HG03558 (cell line): Measurements from ENCODE around the gene ALS2.
"Not testable (repeated sequence)": the region's sequence is repeated elsewhere in the genome, so short reads cannot be mapped to it uniquely, and the experiment has no call there.

ENCODE experiments used
- ATAC-seq: cut with Tn5 transposase; IDR thresholded peaks from one replicate; pipeline ENCODE4 v1.9.1; 2021; ENCODE audit warnings: moderate number of reproducible peaks; ENCODE audit not compliant: unreplicated experiment; ENCODE audit errors: extremely low read depth

ALS2 gene

DNA sequence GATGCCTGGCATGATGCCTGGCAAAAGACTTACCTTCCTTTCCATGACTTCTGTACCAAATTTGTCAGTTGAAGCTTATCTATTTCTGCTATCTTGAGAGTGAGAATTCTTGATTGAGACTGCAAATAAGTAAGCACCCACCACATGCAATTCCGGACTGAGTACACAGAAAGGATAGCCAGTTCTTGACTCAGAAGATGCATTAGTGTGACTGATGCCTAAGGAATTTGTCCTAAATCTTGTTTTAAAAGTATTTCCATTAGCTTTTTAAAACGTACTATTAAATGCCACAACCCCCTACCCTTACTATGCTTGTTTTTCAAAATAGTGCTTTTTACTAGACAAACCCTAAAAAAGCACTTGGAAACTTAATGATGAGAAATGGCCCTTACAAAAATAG is 82.8 kb downstream of the ALS2 start:
- ATAC-seq = no peak

DNA sequence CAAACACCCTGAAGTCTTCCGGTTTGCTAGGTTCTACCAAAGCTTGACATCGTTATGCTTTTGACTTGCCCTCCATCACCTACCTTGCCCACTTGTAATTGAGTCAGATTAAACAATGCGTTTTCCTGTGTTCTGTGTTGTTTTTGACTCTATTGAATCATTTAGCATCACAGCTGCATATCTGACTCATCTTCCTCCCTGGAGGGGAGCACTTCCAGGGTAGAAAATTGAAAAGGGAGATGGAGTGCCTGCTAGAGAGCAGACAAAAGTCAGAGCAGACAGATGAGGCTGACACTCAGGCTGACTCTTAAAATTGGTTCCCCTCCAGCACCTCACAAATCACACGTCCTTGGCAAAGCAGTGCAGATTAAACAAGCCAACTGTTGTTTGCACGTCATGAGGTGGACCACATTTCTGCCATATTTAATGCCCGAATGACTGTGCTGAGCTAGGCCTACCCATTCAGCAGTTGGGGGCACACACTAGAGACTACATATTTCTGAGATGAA is 84.5 kb downstream of the ALS2 start:
- no peak for ATAC-seq

DNA sequence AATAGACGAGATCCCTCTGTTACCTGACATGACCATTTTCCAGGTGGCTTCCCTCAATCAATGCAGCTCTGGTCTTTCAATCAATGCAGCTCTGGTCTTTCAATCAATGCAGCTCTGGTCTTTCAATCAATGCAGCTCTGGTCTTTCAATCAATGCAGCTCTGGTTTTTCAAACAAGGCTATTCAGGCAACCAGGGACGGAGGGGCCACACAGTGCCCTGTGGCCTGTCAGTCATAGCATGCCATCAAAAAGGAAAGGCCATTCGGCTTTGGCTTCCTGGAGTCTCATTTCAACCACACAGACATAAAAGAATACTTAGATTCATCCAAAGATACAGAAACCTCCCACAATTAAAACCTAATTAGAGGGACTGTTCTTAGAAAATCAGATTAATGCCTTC is 95.6 kb downstream of the ALS2 start:
- ATAC-seq = no peak

DNA sequence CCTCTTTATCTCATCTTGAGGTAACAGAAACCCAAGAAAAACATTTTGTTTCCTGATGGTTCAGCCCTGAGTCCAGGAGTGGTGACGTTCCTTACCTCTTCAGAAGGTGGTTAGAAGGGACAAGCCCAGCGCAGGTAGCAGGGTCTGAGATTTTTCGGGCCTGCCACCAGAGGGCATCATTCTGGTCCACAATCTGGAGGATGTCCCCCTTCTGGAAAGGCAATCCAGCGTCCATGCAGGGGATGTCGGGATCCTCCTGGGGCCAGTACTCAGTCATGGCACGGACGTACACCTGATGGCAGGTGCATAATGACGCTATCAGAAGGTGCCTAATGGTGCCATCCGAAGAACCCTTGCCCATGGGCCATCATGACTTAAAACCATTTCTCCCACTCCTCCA is 100.0 kb downstream of the ALS2 start:
- ATAC-seq = no peak

DNA sequence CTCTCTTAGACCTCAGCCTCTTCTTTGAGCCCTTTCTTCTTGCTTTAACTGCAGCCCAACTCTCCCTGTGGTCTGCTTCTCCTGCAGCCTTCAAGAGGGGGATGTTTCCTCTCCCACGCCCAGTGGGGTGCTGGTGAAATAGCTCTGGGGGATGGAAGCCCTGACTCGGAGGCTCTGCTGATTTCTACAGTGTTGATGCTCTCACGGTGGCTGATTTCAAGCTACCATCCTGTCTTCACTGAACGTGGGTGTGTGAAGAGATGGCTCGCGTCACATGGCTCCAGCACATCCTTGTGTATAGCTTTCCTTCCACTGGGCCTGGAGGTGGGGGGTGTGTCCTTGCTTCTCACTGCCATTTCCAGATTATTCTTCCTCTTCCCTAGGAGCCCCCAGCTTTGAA is 102.3 kb downstream of the ALS2 start:
- ATAC-seq = no peak

DNA sequence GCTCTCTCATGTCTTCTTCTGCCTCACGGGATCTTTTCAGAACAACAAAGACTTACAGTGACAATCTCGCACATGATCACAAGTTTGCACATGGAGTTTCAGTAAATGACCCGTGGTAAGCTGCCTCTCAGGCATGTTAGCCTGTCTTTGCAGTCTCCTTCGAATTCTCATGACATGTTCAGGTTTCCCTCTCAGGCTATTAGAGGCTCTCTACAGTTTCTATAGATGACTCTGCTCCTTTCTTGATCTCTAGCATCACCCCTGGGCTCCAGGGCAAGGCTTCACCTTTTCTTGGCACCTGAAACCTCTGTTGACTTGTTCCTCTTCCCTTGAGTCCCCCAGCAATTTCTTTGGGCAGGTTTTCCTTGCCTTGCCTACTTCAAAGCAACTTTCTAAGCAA is 105.3 kb downstream of the ALS2 start:
- ATAC-seq = no peak

DNA sequence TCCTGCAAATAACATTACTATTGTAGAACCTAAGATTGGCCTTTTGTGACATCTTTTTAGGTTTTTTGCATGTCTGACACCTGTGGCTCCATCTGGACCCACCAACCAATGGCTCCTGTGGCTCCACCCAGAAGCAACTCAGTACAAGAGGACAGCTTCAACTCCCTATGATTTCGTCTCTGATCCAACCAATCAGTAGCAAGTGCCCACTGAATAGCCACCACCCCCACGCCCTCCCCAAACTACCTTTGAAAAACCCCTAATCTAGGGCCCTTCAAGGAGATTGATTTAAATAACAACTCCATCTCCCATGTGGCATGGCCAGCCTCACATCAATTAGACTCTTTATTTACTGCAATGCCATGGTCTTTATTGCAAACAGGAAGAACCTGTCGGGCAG is 105.9 kb downstream of the ALS2 start:
- no peak for ATAC-seq

DNA sequence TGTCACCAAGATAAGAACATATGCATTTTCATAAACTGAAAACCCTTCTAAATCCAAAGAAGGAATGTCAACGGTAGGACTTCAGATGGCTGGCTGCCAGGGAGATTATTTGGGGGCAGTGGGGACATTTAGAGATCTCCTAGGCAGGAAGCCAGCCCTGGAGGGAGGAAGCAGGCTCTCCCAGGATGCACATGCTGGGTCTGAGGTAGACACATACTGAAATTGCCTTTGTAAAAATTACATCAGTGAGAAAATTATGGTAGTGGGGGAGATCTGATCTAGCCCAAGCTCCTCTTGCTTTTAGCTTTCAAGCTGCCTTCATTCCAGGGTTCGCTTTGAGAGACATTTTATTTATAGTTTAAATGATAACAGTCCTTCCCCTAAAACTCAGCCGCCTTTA is 106.4 kb downstream of the ALS2 start:
- no peak for ATAC-seq

DNA sequence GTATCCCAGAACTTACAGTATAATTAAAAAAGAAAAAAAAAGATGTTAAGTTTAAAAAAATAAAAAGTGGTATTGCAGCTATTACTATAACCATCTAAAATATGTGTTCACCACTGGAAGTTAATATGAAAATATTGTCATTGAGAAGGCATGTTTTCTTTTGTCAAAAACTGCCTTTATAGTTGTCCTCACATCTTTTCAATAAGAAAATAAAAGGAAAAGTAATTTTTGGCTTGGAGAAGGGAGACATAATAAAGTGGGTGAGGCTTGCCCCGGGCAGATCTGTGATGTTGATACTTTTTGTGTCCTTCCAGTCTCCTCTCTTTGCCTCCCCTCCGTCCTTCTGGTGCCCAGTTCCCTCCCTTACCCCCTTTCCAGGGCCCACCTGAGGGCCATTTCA is 107.2 kb downstream of the ALS2 start:
- no peak for ATAC-seq

DNA sequence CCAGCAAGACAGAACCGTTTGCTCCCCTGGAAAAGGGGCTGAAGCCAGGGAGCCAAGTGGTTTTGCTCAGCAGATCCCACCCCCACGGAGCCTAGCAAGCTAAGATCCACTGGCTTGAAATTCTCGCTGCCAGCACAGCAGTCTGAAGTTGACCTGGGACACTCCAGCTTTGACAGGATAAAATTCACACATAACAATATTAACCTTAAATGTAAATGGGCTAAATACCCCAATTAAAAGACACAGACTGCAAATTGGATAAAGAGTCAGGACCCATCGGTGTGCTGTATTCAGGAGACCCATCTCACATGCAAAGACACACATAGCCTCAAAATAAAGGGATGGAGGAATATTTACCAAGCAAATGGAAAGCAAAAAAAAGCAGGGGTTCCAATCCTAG is 109.5 kb downstream of the ALS2 start:
- ATAC-seq = not testable (repeated sequence)

DNA sequence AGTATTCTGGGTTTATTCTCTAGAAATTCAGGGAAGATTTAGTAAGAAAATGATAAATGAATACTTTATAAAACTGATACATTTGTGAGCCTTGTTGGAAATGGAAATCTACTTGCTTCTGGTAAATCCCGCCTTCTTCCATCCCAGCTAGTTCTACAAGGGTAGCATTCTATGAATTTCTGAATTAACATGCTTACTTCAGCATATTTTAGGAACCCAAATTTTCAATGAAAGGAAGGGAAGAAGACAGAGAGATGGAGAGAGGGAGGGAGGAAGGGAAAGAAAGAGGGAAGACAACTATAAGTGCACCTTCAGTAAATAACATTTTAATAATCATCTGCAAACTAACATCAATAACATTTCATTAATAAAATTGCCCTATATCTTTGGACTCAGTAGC is 110.9 kb downstream of the ALS2 start:
- ATAC-seq = no peak

DNA sequence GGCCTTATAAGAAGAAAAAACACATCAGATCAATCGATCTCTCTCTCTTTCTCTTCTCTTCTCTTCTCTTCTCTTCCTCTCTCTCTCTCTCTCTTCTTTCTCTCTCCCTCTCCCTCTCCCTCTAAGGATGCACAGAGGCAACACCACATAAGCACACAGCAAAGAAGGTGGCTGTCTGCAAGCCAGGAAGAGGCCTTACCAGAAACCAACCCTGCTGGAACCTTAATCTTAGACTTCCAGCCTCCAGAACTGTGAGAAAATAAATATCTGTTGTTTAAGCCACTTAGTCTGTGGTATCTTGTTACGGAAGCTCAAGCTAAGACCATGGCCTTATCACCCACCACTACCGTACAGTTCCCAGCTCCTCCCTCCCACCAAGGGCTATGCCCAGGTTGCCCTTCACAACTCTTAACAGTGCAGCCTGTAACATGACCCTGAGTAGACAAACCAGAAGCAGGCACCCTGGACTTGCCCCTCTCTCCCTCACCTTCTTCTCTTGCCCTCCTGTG is 112.3 kb downstream of the ALS2 start:
- no peak for ATAC-seq

DNA sequence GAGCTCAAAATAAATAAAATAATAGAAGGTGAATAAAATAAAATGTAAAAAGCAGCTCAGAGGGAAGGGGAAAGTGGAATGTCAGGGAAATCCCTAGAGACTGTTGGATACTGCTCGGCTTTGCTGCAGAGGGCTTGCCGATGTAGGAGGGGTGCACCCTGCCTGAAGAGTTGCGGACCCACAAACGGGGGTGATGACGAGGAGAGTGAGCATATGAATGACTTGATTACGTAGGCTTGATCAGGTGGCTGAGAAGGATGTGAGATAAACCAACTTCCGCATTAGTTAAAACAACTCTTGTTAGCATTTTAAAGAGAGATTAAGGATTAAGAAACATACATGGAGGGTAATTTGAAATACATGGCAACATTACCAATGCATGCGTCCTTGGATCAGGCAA is 116.4 kb downstream of the ALS2 start:
- no peak for ATAC-seq

DNA sequence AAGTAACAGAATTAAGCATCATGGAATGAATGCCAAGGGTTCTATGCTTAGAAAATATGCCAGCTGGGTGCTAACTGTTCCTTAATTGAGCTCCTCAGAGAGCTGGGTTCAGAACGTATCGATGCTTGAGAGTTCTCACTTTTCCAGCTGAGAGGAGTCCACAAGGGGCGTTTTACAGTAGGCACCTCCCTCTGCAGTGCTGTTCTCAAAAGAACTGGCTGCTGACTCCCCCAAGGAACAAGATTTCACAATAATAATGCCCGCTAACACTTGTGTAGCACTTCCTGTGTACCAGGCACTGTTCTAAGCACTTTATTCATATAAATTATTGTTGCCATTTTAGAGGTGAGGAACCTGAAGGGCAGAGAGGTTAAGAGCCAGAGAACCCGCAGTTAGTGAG is 119.4 kb downstream of the ALS2 start:
- ATAC-seq = no peak

DNA sequence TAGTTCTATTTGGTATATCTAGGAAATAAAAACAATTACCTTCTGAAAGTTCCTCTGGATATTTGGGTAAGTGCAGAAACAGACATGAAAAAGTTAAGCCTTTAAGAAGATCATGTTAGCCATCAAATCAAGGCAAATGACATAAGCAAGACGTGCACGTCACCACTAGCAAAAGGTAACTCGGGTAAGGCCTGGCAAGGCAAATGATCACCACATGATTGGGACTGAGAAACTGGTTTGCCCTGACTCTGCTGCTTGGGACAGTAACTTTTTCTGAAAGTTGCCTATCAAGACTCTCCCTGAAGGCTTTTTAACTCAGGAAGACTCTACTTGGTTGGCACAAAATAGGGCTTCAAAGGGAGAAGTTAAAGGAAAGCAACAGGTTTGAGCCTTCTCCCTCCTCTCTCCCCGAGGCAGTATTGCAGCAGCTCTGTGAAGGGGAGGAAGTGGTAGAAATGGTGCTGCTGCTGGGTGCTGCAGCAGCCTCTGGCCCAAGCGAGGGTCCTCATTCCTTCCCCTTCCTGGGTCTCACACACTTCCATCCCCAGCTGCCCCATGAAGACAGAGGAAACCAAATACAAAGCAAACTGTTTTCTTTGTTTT is 120.3 kb downstream of the ALS2 start:
- ATAC-seq = no peak

DNA sequence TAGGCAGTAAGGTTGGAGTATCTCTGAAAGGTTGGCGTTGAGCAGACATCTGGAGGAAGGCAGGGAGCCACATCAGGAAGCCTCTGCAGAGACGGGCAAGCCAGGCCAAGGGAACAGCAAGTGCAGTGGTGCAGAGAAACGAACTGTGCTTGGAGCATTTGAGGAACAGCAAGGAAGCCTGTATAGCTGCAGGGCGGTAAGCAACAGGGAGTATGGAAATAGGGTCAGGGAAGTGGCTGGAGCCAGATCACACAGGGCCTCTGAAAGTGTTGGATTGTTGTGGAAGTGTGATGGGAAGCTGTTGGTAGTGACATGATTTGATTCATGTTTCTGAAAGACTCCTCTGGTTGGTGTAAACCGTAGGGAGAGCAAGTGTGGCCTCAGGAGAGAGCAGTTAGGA is 124.0 kb downstream of the ALS2 start:
- no peak for ATAC-seq

DNA sequence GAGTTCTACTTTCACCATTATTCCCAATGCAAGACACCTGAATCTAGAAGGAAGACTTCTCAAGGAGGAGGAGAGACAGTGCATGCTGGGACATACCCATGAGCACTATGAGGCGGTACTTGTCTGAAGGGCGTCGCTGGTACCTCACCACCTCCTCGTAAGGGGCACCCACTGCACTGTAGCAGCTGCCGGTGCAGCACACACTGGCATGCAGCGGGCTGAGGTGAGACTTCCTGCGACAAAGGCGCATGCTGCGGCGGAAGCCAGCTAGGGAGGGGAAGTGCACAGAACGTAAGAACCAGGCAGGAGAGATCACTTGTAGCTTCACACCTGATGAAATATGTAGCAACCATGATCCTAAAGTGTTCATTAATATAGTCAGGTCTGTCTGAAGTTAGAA is 124.6 kb downstream of the ALS2 start:
- ATAC-seq = no peak

DNA sequence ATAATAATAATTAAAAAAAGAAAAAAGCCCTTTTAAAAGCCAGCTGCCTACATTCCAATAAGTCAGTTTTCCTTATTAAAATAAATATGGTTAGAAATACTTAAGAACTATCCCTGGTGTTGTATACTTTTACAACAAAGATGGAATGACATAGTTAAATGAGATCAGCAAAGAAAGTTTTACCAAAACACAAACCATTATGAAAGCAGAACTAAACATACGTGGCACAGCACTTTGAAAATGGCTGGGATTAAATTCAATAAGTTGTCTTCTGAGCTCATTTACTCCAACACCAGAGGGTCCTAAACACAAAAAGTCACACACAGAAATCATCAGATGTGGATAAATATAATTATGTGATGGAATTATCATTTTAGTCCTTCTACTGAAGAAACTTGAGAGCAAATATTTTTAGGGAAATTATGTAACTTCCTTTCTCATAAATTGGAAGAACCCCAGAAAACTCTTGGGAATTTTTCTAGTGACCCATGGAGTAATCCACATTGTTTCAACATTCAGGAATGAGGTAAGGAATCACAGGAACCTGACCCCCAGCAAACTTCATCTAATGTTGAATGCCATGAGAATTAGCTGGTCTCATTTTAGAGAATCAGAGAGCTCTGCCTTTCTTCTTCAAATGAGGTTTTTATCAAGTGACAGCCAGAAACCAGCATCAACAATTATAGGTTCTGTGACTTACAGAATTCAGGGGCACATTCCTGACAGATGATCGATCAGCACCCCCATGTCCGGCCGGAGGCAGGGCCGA is 125.9 kb downstream of the ALS2 start:
- no peak for ATAC-seq

DNA sequence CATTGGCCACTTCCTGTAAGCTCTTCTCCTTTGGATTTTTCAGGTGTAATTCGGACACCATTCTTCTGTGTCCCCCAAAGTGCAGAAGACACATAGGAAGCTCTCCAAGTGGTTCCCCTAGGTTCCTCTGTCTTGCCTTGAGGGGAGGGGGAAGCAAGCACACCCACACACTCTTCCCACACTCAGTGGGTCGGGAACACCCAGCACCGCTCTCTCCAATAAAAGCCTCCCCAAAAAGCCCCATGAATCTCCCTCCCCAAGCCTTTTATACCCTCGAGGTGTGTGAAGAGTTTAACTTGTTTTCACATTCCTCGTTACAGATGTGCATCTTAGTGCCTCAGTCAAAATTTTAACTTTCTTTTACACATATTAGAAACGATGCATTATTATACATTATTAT is 127.5 kb downstream of the ALS2 start:
- no peak for ATAC-seq
